ENCODE results near the gene COX15. TPM values are rescaled to one million over a fixed set of nuclear protein-coding genes. Genes with fewer than 3 reads are reported as not detected.
"Not testable (repeated sequence)": the region's sequence is repeated elsewhere in the genome, so short reads cannot be mapped to it uniquely, and the experiment has no call there.

The COX15 gene
- total and polyA plus RNA-seq, 2 of the 8 experiments (the other 6 are each of a cell fraction or from before 2014, with no cell fraction given): 17.5 to 36.6 TPM

GRCh38 chr10:99740260-99740659, 8.3 kb upstream of the COX15 start (continued):
- TF ChIP-seq, protein P1, sequence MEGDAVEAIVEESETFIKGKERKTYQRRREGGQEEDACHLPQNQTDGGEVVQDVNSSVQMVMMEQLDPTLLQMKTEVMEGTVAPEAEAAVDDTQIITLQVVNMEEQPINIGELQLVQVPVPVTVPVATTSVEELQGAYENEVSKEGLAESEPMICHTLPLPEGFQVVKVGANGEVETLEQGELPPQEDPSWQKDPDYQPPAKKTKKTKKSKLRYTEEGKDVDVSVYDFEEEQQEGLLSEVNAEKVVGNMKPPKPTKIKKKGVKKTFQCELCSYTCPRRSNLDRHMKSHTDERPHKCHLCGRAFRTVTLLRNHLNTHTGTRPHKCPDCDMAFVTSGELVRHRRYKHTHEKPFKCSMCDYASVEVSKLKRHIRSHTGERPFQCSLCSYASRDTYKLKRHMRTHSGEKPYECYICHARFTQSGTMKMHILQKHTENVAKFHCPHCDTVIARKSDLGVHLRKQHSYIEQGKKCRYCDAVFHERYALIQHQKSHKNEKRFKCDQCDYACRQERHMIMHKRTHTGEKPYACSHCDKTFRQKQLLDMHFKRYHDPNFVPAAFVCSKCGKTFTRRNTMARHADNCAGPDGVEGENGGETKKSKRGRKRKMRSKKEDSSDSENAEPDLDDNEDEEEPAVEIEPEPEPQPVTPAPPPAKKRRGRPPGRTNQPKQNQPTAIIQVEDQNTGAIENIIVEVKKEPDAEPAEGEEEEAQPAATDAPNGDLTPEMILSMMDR (IDR thresholded peaks at IDR 0.05; ENCODE audit: control extremely low read depth in 1 of 3, insufficient read depth in 1 of 3, low read depth in 1 of 3, low read length in 3 of 3): no peak
- TF ChIP-seq TCF12 (IDR thresholded peaks at IDR 0.05; ENCODE audit: low read depth, low read length) (no peak), EZH2 (IDR thresholded peaks at IDR 0.05; ENCODE audit: low read depth, low read length, severe bottlenecking) (no peak)

GRCh38 chr10:99734111-99734510, 2.2 kb upstream of the COX15 start:
- not testable (repeated sequence) for H4K8ac ChIP-seq (ENCODE audit: extremely low read depth, insufficient read depth, low read length); H3K23ac ChIP-seq (ENCODE audit: insufficient read length); H3K9me3 ChIP-seq (ENCODE audit: insufficient read depth in 2 of 2, low read depth in 1 of 2, low read length in 1 of 2); H2BK120ac ChIP-seq (replicated peaks; ENCODE audit: low read depth, low read length); H3K4me1 ChIP-seq (replicated peaks in 1 of 4; ENCODE audit: control insufficient read depth in 3 of 4, insufficient read depth in 4 of 4, low read length in 3 of 4); DNase-seq (ENCODE audit: low read depth in 1 of 2, low spot score in 2 of 2); H3K14ac ChIP-seq (ENCODE audit: insufficient read length); H3K79me1 ChIP-seq (ENCODE audit: low read depth, low read length); H2AK5ac ChIP-seq (ENCODE audit: low read depth, low read length); H2BK20ac ChIP-seq (ENCODE audit: low read length); H2BK15ac ChIP-seq (ENCODE audit: low read length); H2BK12ac ChIP-seq (ENCODE audit: low read depth, low read length); H3K18ac ChIP-seq (ENCODE audit: extremely low read depth, low read length); H2BK5ac ChIP-seq (ENCODE audit: low read depth, low read length); H3K4ac ChIP-seq (replicated peaks; ENCODE audit: insufficient read length, low read depth, low read length); FAIRE-seq; H3K27me3 ChIP-seq (replicated peaks in 1 of 4; ENCODE audit: control insufficient read depth in 3 of 4, extremely low read depth in 1 of 4, insufficient read depth in 3 of 4, low read length in 3 of 4); H2AFZ ChIP-seq (ENCODE audit: low read length); H4K91ac ChIP-seq (replicated peaks; ENCODE audit: insufficient read length, low read length); H3K23me2 ChIP-seq (ENCODE audit: low read depth, low read length); H3K9ac ChIP-seq (replicated peaks in 1 of 4; ENCODE audit: extremely low read depth in 1 of 4, low read depth in 3 of 4, low read length in 3 of 4); H3K27ac ChIP-seq (ENCODE audit: low read depth, low read length); H4K20me1 ChIP-seq (replicated peaks in 1 of 2; ENCODE audit: control insufficient read depth in 1 of 2, insufficient read depth in 2 of 2, low read length in 2 of 2); H4K5ac ChIP-seq (ENCODE audit: insufficient read length, low read depth, low read length); H3K4me2 ChIP-seq (ENCODE audit: insufficient read depth in 1 of 2, low read depth in 2 of 2, low read length in 2 of 2); H3K4me3 ChIP-seq (ENCODE audit: extremely low read depth in 1 of 4, insufficient read depth in 2 of 4, low read depth in 3 of 4, low read length in 4 of 4); H3K56ac ChIP-seq (replicated peaks; ENCODE audit: insufficient read length, low read depth, low read length)
- Histone ChIP-seq H3K79me2 (ENCODE audit: control insufficient read depth in 1 of 2, insufficient read depth in 2 of 2, low read length in 2 of 2) (peaks cover 0 to 22% of the 10 kb centered on the region in 2 experiments; a peak in 2 of 4 replicates), H3K36me3 (ENCODE audit: control insufficient read depth in 2 of 4, insufficient read depth in 4 of 4, low read length in 3 of 4) (peaks cover 0 to 25% (median 10%) of the 10 kb centered on the region in 4 experiments; a peak in 2 of 8 replicates)
- CTCF ChIA-PET (ENCODE audit: partially characterized antibody): interaction anchor here (0.6 to 1.9 kb wide), 5 partner anchors 10 to 298 kb away, joined by 3 to 6 read pairs (median 4); no protein-coding TSS in a partner anchor
- 95% methylated on average over 10 of the region's 10 CpGs; no CpG with 5 or more reads in 1 of the 2 experiments for WGBS, 2 experiments (ENCODE audit: extremely low coverage in 1 of 2, insufficient coverage in 1 of 2, insufficient read length in 1 of 2, insufficient replicate concordance in 2 of 2, low coverage in 1 of 2, low lambda C conversion rate in 2 of 2, missing lambda C conversion rate in 1 of 2)
- POLR2A ChIA-PET (ENCODE audit: partially characterized antibody): interaction anchor here (0.6 kb wide), 1 partner anchor 24 kb away, joined by 3 read pairs; no protein-coding TSS in a partner anchor
